ENCODE measurements around the gene FRK. TPM values are rescaled to one million over a fixed set of nuclear protein-coding genes. Genes with fewer than 3 reads are reported as not detected.

The FRK gene
- total RNA-seq, 2 experiments from 2014 or later, result 0.04 to 0.07 TPM

GRCh38 chr6:116094041-116094440, 33.4 kb upstream of the FRK start:
- no peak for ATAC-seq
- Mint-ChIP-seq H3K9me3 (peaks cover 12% of the 10 kb centered on the region), H3K36me3 (ENCODE audit: low read depth) (peaks cover 9% of the 10 kb centered on the region), H3K27ac (no peak overlapping the region), H3K4me1 (ENCODE audit: low read depth) (no peaks in the 10 kb centered on the region), H3K4me3 (no peak overlapping the region), H3K27me3 (peaks cover 2% of the 10 kb centered on the region)
- DNase-seq, result no peak
- TF ChIP-seq CTCF (IDR thresholded peaks at IDR 0.05), result no peak
- CTCF ChIA-PET, result no interaction called here
- intact Hi-C loops (cut with micrococcal nuclease), result no loop called here
- POLR2A ChIA-PET, result no interaction called here

GRCh38 chr6:116090251-116090650, 29.6 kb upstream of the FRK start:
- DNase-seq, result peak; percentile 10
- Mint-ChIP-seq H3K4me3 (no peak overlapping the region), H3K36me3 (ENCODE audit: low read depth) (no peaks in the 10 kb centered on the region), H3K27ac (no peak overlapping the region), H3K4me1 (ENCODE audit: low read depth) (no peaks in the 10 kb centered on the region), H3K27me3 (peaks cover 2% of the 10 kb centered on the region), H3K9me3 (no peaks in the 10 kb centered on the region)
- no peak for TF ChIP-seq CTCF (IDR thresholded peaks at IDR 0.05)
- POLR2A ChIA-PET, result no interaction called here
- peak; percentile 82 for ATAC-seq
- CTCF ChIA-PET, result interaction anchor here (0.5 kb wide), 1 partner anchor 70 kb away, joined by 3 read pairs; no protein-coding TSS in a partner anchor
- intact Hi-C loops (cut with micrococcal nuclease), result no loop called here

- ChIA-PET POLR2A (no interaction called here), CTCF (interaction anchor here (0.8 to 0.9 kb wide), 2 partner anchors 8 to 23 kb away, joined by 3 to 4 read pairs; no protein-coding TSS in a partner anchor)
- Mint-ChIP-seq H3K27ac (no peak overlapping the region), H3K4me3 (no peak overlapping the region), H3K36me3 (ENCODE audit: low read depth) (no peaks in the 10 kb centered on the region), H3K27me3 (peaks cover 2% of the 10 kb centered on the region), H3K4me1 (ENCODE audit: low read depth) (no peaks in the 10 kb centered on the region), H3K9me3 (no peaks in the 10 kb centered on the region)
- no peak for TF ChIP-seq CTCF (IDR thresholded peaks at IDR 0.05)
- intact Hi-C loops (cut with micrococcal nuclease), result no loop called here
- ATAC-seq (no peak), DNase-seq (no peak)
Observed at GRCh38 chr6:116088946-116089345, 28.3 kb upstream of the FRK start.

- no peaks in the 10 kb centered on the region for H3K9me3 Mint-ChIP-seq
- H3K4me1 Mint-ChIP-seq (ENCODE audit: low read depth), result no peaks in the 10 kb centered on the region
- no peak overlapping the region for H3K27ac Mint-ChIP-seq
- no peak for ATAC-seq
- CTCF ChIA-PET, result interaction anchor here (1.0 kb wide), 1 partner anchor 9 kb away, joined by 3 read pairs; no protein-coding TSS in a partner anchor
- H3K4me3 Mint-ChIP-seq, result no peak overlapping the region
- intact Hi-C loops (cut with micrococcal nuclease), result no loop called here
- TF ChIP-seq CTCF (IDR thresholded peaks at IDR 0.05), result no peak
- POLR2A ChIA-PET, result interaction anchor here (1.4 kb wide), 1 partner anchor 13 kb away, joined by 5 read pairs; the partner anchor contains the start of gene NT5DC1
- no peaks in the 10 kb centered on the region for H3K36me3 Mint-ChIP-seq (ENCODE audit: low read depth)
- H3K27me3 Mint-ChIP-seq, result peaks cover 3% of the 10 kb centered on the region
- DNase-seq, result no peak
Observed at GRCh38 chr6:116087437-116088027, 26.8 kb upstream of the FRK start.

- peaks cover 2% of the 10 kb centered on the region for H3K27me3 Mint-ChIP-seq
- H3K4me3 Mint-ChIP-seq, result no peak overlapping the region
- no peak overlapping the region for H3K27ac Mint-ChIP-seq
- ATAC-seq (no peak), DNase-seq (no peak)
- ChIA-PET POLR2A (no interaction called here), CTCF (interaction anchor here (1.5 kb wide), 1 partner anchor 27 kb away, joined by 4 read pairs; no protein-coding TSS in a partner anchor)
- H3K4me1 Mint-ChIP-seq (ENCODE audit: low read depth), result no peaks in the 10 kb centered on the region
- no peaks in the 10 kb centered on the region for H3K36me3 Mint-ChIP-seq (ENCODE audit: low read depth)
- no peaks in the 10 kb centered on the region for H3K9me3 Mint-ChIP-seq
- intact Hi-C loops (cut with micrococcal nuclease), result no loop called here
- no peak for TF ChIP-seq CTCF (IDR thresholded peaks at IDR 0.05)
Observed at GRCh38 chr6:116084284-116084683, 23.6 kb upstream of the FRK start.

Measured in activated CD8-positive, alpha-beta T cell treated with anti-CD3 and anti-CD28 coated beads for 36 hours (primary cell).